Esophagus (tissue), 2 donors: Measurements from ENCODE around the gene SLC22A12. TPM values are rescaled to one million over a fixed set of nuclear protein-coding genes. Genes with fewer than 3 reads are reported as not detected.

ENCODE experiments used
- H3K27ac ChIP-seq, 2 donors: one replicate each; pipeline ENCODE4 v1.5.1; 2013; ENCODE audit warnings: low read depth in 2 of 2, mild to moderate bottlenecking in 2 of 2, inconsistent platforms in 1 of 2, low read length in 1 of 2, moderate library complexity in 1 of 2
- H3K27me3 ChIP-seq, 2 donors: one replicate each; pipeline ENCODE4 v1.6.1; 2013; ENCODE audit warnings: low read length in 2 of 2, control low read depth in 1 of 2, mild to moderate bottlenecking in 1 of 2; ENCODE audit not compliant: insufficient read depth in 2 of 2, control insufficient read depth in 1 of 2
- H3K36me3 ChIP-seq, 2 donors: one replicate each; pipeline ENCODE4 v1.6.1; 2013; ENCODE audit warnings: low read length in 1 of 2; ENCODE audit not compliant: control insufficient read depth in 2 of 2, insufficient read depth in 2 of 2
- H3K4me1 ChIP-seq, 2 donors: one replicate each; pipeline ENCODE4 v1.6.1; 2013; ENCODE audit warnings: low read length in 1 of 2; ENCODE audit not compliant: control insufficient read depth in 2 of 2, insufficient read depth in 2 of 2
- H3K4me3 ChIP-seq, 2 donors: one replicate each; pipeline ENCODE4 v1.5.1; 2013; ENCODE audit warnings: low read length in 2 of 2, mild to moderate bottlenecking in 2 of 2, low read depth in 1 of 2, moderate library complexity in 1 of 2
- H3K9me3 ChIP-seq, 2 donors: one replicate each; pipeline ENCODE4 v1.6.1; 2013; ENCODE audit warnings: mild to moderate bottlenecking in 2 of 2, low read depth in 1 of 2, low read length in 1 of 2, moderate library complexity in 1 of 2; ENCODE audit not compliant: control insufficient read depth in 2 of 2, insufficient read depth in 1 of 2
- WGBS, 2 donors: extraction: QIAGEN DNeasy Blood & Tissue Kit; methylation state at CpG; one replicate each; pipeline ENCODE4 v1.1.7; 2013; 5-methylcytosine and 5-hydroxymethylcytosine counted together
- polyA plus RNA-seq, 2 donors: library from polyadenylated mRNA; stranded (reverse); fragments of 200-250 nt; gene quantifications; one replicate each; pipeline ENCODE4 v1.2.3, GENCODE V29; 2013
- donor health status: healthy with polysubstance abuse.
- donor health status: Bipolar disorder and iron deficiency.

SLC22A12 gene
- polyA plus RNA-seq, 2 donors, result not detected

DNA sequence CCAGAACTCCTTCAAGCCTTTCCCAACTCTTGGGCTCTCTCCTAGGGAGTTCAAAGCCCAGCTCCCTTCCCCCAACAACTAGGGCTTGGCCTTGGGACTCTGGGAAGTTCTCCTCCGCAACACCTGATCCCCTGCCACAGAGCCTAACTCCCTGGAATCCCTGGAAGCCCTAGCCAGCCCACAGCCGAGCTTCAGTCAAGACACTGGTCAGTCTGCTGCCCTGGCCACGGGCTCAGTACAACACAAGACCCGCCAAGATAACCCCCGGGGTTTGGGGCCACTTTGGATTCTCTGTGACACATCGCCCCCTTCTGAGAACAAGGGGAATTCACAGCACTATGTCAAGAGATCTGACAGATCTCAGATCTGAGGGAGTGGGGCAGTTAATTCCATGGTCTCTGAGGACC is 58.3 kb downstream of the SLC22A12 start:
- H3K4me1 ChIP-seq, result no peaks in the 10 kb centered on the region
- H3K27me3 ChIP-seq, result peaks cover 2 to 8% of the 10 kb centered on the region in 2 donors
- WGBS, 2 donors, result 23 to 30% methylated on average over 6 of the region's 6 CpGs

DNA sequence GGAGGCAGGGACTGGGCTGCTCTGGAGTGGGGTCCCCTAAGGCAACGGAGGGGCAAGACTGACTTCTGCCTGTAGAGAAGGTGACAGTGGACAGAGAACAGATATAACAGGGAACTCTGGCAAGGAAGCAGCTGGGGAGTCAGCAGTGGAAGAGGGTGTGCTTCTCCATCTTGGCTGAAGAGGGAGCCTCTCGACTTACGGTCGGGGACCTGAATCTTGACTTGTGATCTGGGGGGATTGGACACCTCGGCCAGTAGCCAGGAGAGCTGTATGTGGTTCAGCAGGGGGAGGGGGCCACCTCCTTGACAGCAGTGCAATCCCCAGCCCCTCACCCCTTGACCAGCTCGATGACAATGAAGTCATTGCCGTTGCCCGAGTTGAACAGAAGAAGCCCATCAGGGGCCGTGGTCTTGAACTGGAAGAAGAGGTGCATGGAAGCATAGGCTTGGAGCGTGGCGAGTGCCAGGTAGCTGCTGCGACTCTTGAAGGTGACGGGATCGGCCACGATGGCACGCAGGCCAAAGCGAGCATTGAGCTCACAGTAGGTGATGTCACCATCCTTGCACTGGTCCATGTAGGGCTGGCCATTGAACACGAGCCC is 60.0 kb downstream of the SLC22A12 start:
- Histone ChIP-seq H3K4me1 (no peaks in the 10 kb centered on the region), H3K27me3 (no peaks in the 10 kb centered on the region), H3K4me3 (no peak overlapping the region), H3K36me3 (no peaks in the 10 kb centered on the region), H3K9me3 (no peaks in the 10 kb centered on the region), H3K27ac (no peak overlapping the region)
- 64 to 66% methylated on average over 18 of the region's 18 CpGs for WGBS, 2 donors

More for the DNA sequence above, 58.3 kb downstream of the SLC22A12 start:
- no peaks in the 10 kb centered on the region for H3K9me3 ChIP-seq
- H3K4me3 ChIP-seq, result no peak overlapping the region
- no peak overlapping the region for H3K27ac ChIP-seq
- no peaks in the 10 kb centered on the region for H3K36me3 ChIP-seq

Other genes with a start within 250 kb of the SLC22A12 start
- gene RPS6KA4, start 232.1 kb upstream of the SLC22A12 start, polyA plus RNA-seq, result 10 to 100 TPM; 28.5 to 31.2 TPM
- not detected for gene SLC22A11, start 35.3 kb upstream of the SLC22A12 start, polyA plus RNA-seq
- gene NRXN2, start 132.0 kb downstream of the SLC22A12 start, polyA plus RNA-seq, result under 1 TPM; 0.24 to 0.44 TPM
- gene RASGRP2, start 152.9 kb downstream of the SLC22A12 start, polyA plus RNA-seq, result 10 to 100 TPM in 1 of 2 donors, 1 to 10 TPM in 1; 7.9 to 13.0 TPM
- 1 to 10 TPM; 1.2 to 1.7 TPM for gene PYGM, start 168.8 kb downstream of the SLC22A12 start, polyA plus RNA-seq
- 10 to 100 TPM; 79.0 to 88.0 TPM for gene SF1, start 187.3 kb downstream of the SLC22A12 start, polyA plus RNA-seq
- 1 to 10 TPM; 4.7 to 7.5 TPM for gene MAP4K2, start 212.0 kb downstream of the SLC22A12 start, polyA plus RNA-seq
- 10 to 100 TPM; 15.4 to 19.0 TPM for gene MEN1, start 219.3 kb downstream of the SLC22A12 start, polyA plus RNA-seq